Subcutaneous abdominal adipose tissue (tissue), 5 donors: ENCODE measurements around the gene GOT1.

ENCODE experiments used
- H3K27ac ChIP-seq: one replicate; pipeline ENCODE4 v1.7.0; 2013; ENCODE audit warnings: low read depth, mild to moderate bottlenecking, inconsistent platforms, low read length, moderate library complexity
- H3K27me3 ChIP-seq, 5 donors: one replicate each; pipeline ENCODE4 v1.7.0; 2013; ENCODE audit warnings: low read length in 5 of 5, inconsistent platforms in 1 of 5; ENCODE audit not compliant: control insufficient read depth in 5 of 5, insufficient read depth in 4 of 5
- H3K36me3 ChIP-seq, 5 donors: one replicate each; pipeline ENCODE4 v1.7.0; 2013; ENCODE audit warnings: low read length in 5 of 5; ENCODE audit not compliant: control insufficient read depth in 5 of 5, insufficient read depth in 5 of 5
- H3K4me1 ChIP-seq, 5 donors: one replicate each; pipeline ENCODE4 v1.7.0; 2013; ENCODE audit warnings: low read length in 5 of 5, mild to moderate bottlenecking in 3 of 5, moderate library complexity in 1 of 5; ENCODE audit not compliant: control insufficient read depth in 5 of 5, insufficient read depth in 5 of 5
- H3K4me3 ChIP-seq, 5 donors: one replicate each; pipeline ENCODE4 v1.7.0; 2013; ENCODE audit warnings: low read length in 5 of 5, low read depth in 1 of 5
- H3K9ac ChIP-seq, 5 donors: one replicate each; pipeline ENCODE4 v1.7.0; 2013; ENCODE audit warnings: low read length in 5 of 5, mild to moderate bottlenecking in 4 of 5, moderate library complexity in 3 of 5
- H3K9me3 ChIP-seq, 5 donors: one replicate each; pipeline ENCODE4 v1.7.0; 2013; ENCODE audit warnings: low read length in 5 of 5; ENCODE audit not compliant: control insufficient read depth in 5 of 5
- donor health status: healthy.
- donor health status: healthy.
- donor health status: healthy.
- donor health status: healthy.
- donor health status: healthy.

Gene GOT1

DNA sequence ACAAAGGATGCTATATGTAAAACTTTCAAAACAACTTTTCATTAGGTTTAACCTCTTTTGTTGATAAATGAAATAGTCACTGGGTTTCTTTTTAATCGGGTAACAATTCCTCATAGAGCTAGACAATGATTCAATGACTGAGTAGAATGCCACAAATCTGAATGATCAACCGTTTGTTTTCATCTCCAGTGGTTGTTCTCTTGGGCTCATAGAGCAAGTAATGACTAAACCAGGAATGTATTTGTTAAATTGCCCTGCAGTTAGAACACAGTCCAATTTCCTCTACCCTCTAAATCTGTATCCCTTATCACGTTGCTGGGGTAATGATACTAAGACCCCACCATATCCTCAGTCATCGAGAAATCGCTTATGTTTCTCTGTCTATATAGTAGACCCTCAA, 61.3 kb downstream of the GOT1 start:
- Histone ChIP-seq H3K9me3 (no peaks in the 10 kb centered on the region), H3K4me3 (no peak overlapping the region), H3K27me3 (no peaks in the 10 kb centered on the region), H3K9ac (no peak overlapping the region), H3K36me3 (no peaks in the 10 kb centered on the region), H3K4me1 (peaks cover 0 to 5% (median 4%) of the 10 kb centered on the region in 5 donors), H3K27ac (no peak overlapping the region)

DNA sequence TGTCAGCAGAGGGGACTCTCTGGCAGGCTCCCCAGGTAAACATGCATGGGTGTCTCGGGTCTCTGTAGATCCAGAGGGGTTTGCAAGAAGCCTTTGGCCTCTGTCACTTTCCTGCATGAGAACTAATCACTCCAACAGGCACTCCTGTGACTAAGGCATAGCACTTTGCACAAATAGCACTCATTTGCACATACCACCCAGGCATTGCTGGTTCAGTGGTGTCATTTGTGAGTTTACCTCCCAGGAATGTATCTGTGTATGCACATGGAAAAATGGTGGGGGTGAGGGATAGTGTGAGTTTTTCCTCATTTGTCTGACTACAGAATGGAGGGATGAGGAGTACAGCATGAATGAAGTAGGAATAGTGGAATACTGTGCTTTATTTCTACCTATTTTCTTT, 61.8 kb downstream of the GOT1 start:
- H3K9me3 ChIP-seq, result no peaks in the 10 kb centered on the region
- H3K27me3 ChIP-seq, result no peaks in the 10 kb centered on the region
- H3K4me3 ChIP-seq, result no peak overlapping the region
- H3K36me3 ChIP-seq, result no peaks in the 10 kb centered on the region
- H3K4me1 ChIP-seq, result peaks cover 0 to 5% (median 4%) of the 10 kb centered on the region in 5 donors
- no peak overlapping the region for H3K9ac ChIP-seq
- H3K27ac ChIP-seq, result no peak overlapping the region

DNA sequence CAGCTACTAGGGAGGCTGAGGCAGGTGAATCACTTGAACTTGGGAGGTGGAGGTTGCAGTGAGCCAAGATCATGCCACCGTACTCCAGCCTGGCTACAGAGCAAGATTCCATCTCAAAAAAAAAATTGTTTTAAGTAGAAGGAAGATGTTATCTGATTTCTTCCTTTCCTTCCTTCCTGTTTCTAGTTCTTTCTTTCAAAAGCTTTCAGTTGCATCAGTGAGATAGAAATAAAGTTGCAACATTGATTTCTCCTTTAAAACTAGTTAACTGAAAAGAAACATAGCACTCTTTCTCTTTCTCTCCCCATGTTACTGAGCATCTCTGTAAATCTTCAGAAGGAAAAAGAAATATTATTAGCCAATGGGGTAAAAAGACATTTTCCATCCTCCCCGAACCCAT, 63.8 kb downstream of the GOT1 start:
- H3K4me1 ChIP-seq, result no peaks in the 10 kb centered on the region
- H3K9me3 ChIP-seq, result no peaks in the 10 kb centered on the region
- no peak overlapping the region for H3K9ac ChIP-seq
- H3K27me3 ChIP-seq, result no peaks in the 10 kb centered on the region
- H3K4me3 ChIP-seq, result no peak overlapping the region
- H3K27ac ChIP-seq, result no peak overlapping the region
- H3K36me3 ChIP-seq, result no peaks in the 10 kb centered on the region

DNA sequence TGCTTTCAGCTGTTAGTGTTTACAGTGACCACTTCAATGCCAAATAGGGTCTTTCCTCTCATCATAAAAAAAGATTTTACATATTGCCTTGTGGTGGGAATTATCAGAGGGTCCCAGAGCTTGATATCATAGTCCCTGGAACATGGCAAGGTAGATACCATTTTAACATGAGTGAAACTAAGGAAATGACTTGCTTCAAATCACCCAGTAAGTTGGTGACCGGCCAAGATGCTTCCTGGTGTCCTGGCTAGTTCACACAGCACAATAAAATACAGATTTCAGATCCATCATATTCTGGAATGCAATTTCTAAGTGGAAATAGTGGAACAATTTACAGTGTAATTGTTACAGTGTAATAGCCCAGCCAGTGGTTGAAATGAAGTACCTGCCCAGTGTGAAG, 64.7 kb downstream of the GOT1 start:
- Histone ChIP-seq H3K9me3 (no peaks in the 10 kb centered on the region), H3K4me1 (no peaks in the 10 kb centered on the region), H3K27ac (no peak overlapping the region), H3K27me3 (no peaks in the 10 kb centered on the region), H3K4me3 (no peak overlapping the region), H3K9ac (no peak overlapping the region), H3K36me3 (no peaks in the 10 kb centered on the region)

DNA sequence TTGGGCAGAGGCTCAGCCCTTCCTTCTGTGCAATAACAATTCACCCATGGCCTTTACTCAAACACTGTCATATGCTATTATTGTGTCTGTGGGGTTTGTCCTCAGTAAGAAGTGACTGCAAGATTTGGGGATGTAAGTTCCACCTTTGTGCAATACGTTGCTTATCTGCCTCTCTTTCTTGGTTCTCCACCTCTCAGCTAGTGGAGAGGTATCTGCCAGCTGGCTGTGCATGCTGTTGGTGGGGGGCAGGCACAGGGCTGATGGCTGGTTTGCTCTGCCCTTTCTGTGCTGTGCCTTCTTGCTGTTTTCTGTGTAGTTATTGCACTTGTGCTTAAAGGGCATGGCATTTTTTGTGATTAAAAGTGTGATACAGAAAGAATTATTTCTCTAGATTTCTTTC, 65.1 kb downstream of the GOT1 start:
- H3K4me3 ChIP-seq, result no peak overlapping the region
- no peaks in the 10 kb centered on the region for H3K4me1 ChIP-seq
- no peaks in the 10 kb centered on the region for H3K27me3 ChIP-seq
- no peak overlapping the region for H3K9ac ChIP-seq
- no peaks in the 10 kb centered on the region for H3K36me3 ChIP-seq
- no peaks in the 10 kb centered on the region for H3K9me3 ChIP-seq
- no peak overlapping the region for H3K27ac ChIP-seq

DNA sequence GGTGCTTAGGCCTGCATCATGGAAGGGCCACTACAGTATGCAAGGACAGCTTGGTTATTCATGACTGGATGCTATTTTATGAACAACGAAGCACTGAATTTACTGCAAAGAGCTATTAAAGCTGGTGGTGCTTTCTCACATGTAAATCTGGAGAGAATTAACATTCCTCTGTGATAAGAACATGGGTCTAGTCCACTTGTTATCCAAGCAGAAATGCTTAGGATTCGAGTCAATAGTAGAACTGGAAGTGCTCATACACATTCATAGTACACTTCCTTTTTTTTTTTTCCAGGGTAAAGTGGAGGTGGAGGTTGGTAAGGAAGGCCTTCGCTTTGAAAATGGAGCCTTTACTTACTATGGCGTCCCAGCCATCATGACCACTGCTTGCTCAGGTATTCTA, 66.3 kb downstream of the GOT1 start:
- H3K9me3 ChIP-seq, result no peaks in the 10 kb centered on the region
- H3K9ac ChIP-seq, result no peak overlapping the region
- no peak overlapping the region for H3K27ac ChIP-seq
- no peak overlapping the region for H3K4me3 ChIP-seq
- H3K27me3 ChIP-seq, result no peaks in the 10 kb centered on the region
- no peaks in the 10 kb centered on the region for H3K36me3 ChIP-seq
- no peaks in the 10 kb centered on the region for H3K4me1 ChIP-seq

DNA sequence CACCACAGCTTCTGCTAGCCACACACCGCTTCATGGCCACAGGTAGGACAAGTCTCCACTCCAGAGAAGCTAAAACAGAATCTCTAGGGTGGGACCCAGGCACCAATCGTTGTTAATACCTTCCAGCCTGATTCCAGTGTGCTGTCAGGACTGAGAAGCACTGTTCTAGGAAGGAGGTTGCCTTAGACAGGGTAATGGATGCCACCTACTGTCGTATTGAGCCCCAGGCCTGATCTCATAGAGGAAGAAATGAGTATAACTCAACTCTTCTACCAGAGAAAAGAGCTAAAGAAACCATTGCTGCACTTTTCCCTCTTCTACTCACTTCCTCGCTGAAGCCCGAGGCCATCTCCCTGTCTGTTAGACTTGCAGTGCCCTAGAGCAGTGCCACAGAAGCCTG, 69.5 kb downstream of the GOT1 start:
- Histone ChIP-seq H3K9me3 (no peaks in the 10 kb centered on the region), H3K9ac (no peak overlapping the region), H3K4me1 (no peaks in the 10 kb centered on the region), H3K4me3 (no peak overlapping the region), H3K27me3 (no peaks in the 10 kb centered on the region), H3K27ac (no peak overlapping the region), H3K36me3 (no peaks in the 10 kb centered on the region)

DNA sequence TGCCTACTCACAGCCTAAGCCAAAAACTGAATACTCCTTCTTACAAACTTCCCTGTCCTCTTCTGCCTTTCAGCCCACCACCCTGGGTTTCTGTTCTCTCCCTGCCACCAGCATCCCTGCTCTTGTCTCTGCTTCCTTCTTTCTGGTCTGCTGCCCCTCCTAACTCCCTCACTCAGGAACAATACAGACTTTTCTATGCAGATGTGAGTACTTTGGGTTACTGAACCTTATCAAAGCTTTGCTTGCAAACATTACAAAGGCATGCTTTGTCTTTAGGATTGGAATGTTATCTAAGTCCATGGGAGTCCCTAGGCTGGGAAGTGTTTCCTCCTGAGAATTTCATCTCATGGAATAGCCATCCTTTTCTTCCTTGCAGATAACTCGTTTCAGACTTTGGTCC, 72.3 kb downstream of the GOT1 start:
- Histone ChIP-seq H3K9ac (no peak overlapping the region), H3K27me3 (peaks cover 0 to 4% (median 0%) of the 10 kb centered on the region in 5 donors), H3K27ac (no peak overlapping the region), H3K4me1 (no peaks in the 10 kb centered on the region), H3K9me3 (no peaks in the 10 kb centered on the region), H3K4me3 (no peak overlapping the region), H3K36me3 (no peaks in the 10 kb centered on the region)

DNA sequence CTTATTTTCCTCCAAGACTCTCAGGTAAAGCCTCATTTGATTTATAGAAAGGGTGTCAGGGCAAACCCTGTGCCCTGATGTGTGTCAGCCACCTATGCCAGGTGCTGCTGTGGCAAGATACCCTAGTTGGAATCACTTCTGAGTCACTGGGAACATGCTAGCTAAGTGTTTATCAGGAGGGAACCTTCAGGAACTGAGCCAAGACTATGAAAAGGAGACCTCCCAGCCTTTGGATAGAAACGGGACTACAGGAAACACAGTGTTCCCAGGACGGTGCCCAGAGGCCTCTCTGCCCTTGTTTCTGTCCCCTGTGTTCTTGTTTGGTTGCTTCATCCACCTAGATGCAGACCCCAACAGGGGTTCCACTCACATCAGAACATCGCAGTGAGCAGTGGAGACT, 72.7 kb downstream of the GOT1 start:
- Histone ChIP-seq H3K9me3 (no peaks in the 10 kb centered on the region), H3K36me3 (no peaks in the 10 kb centered on the region), H3K27me3 (peaks cover 0 to 4% (median 0%) of the 10 kb centered on the region in 5 donors), H3K4me3 (no peak overlapping the region), H3K27ac (no peak overlapping the region), H3K9ac (no peak overlapping the region), H3K4me1 (no peaks in the 10 kb centered on the region)

DNA sequence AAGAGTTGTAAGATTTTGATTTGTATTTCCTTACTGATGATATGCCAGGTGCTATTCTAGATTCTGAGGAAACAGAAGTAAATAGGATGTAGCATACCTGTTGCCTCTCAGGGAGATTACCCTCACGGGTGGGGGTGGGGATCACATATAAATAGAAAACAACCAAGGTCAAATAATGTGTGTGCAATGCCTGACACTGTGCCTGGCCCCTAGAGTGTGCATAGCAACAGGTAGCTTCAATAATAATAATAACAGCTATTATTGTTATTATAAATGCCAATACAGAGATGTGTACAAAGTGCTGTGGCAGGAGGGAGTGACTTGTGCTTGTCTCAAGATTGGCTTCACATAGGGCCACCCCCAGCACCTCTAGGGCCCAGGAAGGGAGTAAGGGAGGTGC, 77.2 kb downstream of the GOT1 start:
- H3K4me1 ChIP-seq, result no peaks in the 10 kb centered on the region
- H3K4me3 ChIP-seq, result no peak overlapping the region
- no peak overlapping the region for H3K9ac ChIP-seq
- peaks cover 0 to 4% (median 0%) of the 10 kb centered on the region in 5 donors for H3K27me3 ChIP-seq
- H3K36me3 ChIP-seq, result no peaks in the 10 kb centered on the region
- no peak overlapping the region for H3K27ac ChIP-seq
- H3K9me3 ChIP-seq, result no peaks in the 10 kb centered on the region

DNA sequence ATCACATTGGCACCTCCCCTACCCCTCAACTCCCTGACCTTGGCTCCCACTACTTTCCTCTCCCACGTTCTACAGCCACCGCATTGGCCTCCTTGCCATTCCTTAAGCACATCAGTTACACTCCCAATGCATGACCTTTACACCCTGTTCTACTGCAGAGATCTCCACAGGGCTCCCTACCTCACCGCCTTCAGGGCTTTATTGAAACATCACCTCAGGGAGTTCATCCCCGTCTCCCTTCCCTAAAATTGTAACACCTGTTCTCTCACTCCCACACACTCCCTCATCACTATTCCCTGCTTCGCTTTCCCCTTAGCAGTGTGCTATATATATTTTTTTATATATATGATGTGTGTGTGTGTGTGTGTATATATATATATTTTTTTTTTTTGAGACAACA, 82.8 kb downstream of the GOT1 start:
- Histone ChIP-seq H3K27ac (no peak overlapping the region), H3K27me3 (peaks cover 0 to 5% (median 2%) of the 10 kb centered on the region in 5 donors), H3K4me3 (no peak overlapping the region), H3K9ac (no peak overlapping the region), H3K36me3 (no peaks in the 10 kb centered on the region), H3K9me3 (no peaks in the 10 kb centered on the region), H3K4me1 (no peaks in the 10 kb centered on the region)
